SIG-M5 treated with dmso at 0.1 percent for 504 hours (cell line): ENCODE results near the gene NOS3.

Experiments used
- DNase-seq: peaks from one replicate; lab custom pipeline; 2025; ENCODE audit not compliant: unreplicated experiment; lab: John Stamatoyannopoulos, UW

Gene NOS3

GRCh38 chr7:150951521-150951920, 39.3 kb upstream of the NOS3 start:
- DNase-seq, result no peak

DNA sequence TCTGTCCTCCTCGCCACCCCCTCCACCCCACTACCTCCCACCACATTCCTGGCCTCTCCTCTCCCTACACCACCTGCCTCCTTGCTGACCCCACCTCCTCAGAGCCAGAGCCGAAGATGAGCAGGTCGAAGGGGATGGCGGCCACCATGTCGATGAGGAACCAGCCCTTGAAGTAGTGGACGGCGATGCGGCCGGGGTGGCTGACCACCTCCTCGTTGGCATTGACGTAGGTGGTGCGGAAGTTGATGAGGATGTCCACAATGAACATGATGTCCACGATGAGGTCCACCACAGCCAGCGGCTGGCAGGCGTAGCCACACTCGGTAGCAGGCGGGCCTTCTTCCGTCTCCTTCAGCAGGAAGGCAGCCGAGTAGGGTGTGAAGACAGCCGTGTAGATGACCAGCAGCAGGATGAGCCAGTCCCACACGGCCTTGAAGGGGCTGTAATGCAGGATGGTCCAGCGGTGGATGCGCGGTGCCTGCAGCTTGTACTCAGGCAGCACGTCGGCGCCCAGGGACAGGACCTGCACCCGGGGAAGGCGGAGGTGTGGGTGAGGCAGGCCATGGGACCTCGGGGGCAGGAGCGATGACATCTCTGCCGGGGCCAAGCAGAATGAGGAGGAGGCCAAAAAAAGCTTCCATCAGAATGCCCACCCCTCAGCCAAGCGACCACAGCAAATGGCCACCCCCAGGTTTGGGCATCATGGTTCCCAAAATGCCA, 38.3 kb upstream of the NOS3 start:
- DNase-seq, result no peak

- DNase-seq, result no peak
Measured at GRCh38 chr7:150953061-150953997, 37.5 kb upstream of the NOS3 start.

- no peak for DNase-seq
Measured at GRCh38 chr7:150954201-150954985, 36.4 kb upstream of the NOS3 start.

GRCh38 chr7:150954986-150955518, 35.8 kb upstream of the NOS3 start:
- DNase-seq, result no peak

- no peak for DNase-seq
Measured at GRCh38 chr7:150955519-150956394, 35.1 kb upstream of the NOS3 start.

- no peak for DNase-seq
Measured at GRCh38 chr7:150956395-150957132, 34.3 kb upstream of the NOS3 start.

DNA sequence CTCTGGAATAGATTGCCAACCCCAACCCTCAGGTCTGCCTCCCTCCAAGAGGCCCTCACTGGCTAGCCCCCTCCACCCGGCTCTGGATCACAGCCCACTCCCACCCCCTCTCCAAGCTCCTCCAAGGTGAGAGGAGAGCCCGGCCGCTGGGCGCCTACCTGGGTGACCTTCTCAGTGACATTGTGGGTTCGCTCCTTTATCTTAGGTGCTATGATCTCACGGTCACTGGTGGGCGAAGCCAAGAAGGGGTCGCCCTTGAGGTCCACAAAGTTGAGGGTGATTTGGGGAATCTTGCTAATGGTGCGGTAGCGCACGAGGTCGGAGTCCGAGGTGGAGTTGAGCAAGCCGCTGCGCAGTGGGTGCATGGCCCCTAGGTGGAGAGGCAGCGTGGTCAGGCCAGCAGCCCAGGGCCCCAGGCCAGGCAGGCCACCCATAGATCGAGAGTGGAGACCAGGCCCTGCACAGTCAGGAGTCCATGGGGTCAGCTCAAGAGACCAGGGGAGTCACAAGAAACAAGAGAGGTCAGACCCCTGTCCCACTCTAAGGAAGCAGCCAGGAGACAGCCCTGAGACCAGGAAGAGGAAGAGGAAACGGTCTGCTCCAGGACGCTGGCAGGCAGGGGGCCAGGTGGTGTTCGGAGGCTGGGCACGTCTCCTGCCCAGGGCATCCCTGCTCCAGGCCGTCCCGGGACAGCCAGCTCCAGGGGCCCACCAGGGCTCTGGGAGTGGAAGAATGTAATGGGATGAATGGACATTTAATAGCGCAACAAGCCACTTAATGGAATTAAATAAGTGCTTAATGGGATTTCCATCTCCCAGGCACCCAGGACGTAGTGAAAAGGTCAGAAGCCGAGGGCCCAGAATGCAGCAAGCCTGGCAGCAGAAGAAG, 33.4 kb upstream of the NOS3 start:
- no peak for DNase-seq

GRCh38 chr7:150958062-150958552, 32.7 kb upstream of the NOS3 start:
- DNase-seq, result no peak

DNA sequence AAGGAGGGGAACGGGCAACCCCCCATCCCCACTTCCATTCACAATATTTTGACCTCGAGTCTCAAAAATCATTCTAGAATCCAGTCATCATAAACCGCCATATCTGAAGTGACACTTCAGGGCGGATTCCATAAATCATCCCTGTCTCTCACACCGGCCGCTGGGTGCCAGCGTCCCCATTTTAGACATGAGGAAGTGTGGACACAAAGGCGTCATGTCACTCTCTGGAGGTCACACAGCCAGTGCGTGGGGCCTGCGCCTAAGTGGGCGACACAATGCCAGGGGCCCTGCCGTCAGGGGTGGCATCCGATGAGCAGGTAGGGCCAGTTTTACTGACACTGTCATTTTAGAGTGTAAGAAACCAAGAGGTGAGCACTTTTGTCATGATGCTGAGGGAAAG, 32.2 kb upstream of the NOS3 start:
- DNase-seq, result no peak

DNA sequence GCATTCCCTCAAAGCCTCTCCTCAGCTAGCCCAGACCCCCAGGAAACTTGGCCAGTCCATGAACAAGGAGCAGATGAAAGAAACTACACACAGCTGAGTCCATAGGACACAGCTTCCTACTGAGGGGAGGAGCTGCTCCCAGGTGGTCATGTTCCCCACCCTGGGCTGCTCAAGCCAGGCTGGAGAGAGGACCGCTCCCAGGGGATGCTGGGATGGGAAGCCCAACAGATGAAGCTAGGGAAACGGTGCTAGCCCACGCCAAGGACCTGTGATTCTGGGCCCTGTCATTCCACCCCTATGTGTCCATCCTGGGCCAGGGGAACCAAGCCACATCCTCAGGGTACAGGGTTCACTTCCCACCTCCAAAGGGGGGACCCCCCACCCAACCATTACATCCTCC, 31.7 kb upstream of the NOS3 start:
- no peak for DNase-seq

GRCh38 chr7:150959739-150960734, 30.8 kb upstream of the NOS3 start:
- no peak for DNase-seq

- no peak for DNase-seq
Measured at GRCh38 chr7:150961510-150962289, 29.1 kb upstream of the NOS3 start.

DNA sequence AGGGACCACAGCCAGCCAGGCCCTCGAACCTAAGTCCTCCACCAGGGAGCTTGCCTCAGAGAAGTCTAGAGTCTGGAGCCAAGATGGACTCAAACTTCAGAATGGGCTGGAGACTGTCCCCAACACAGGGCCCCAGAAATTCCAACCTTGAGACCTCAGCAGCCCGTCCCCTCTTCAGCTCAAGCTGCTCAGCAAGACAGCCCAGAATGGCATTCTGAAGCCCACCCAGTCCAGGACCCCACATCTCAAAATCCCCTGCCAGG, 28.6 kb upstream of the NOS3 start:
- DNase-seq, result no peak

GRCh38 chr7:150962553-150963399, 28.0 kb upstream of the NOS3 start:
- peak; percentile 16 for DNase-seq
